ENCODE measurements around the gene DLX4.

GRCh38 chr17:49992933-49993422, 24.0 kb downstream of the DLX4 start:
- no peak for TF ChIP-seq CTCF (IDR thresholded peaks at IDR 0.05)
- TF ChIP-seq EZH2 (IDR thresholded peaks at IDR 0.05; ENCODE audit: borderline replicate concordance, insufficient read depth, low read depth, low read length, poor library complexity, severe bottlenecking) = no peak
